Motor neuron (in vitro differentiated cells): ENCODE results near the gene PDE8B. TPM values are rescaled to one million over a fixed set of nuclear protein-coding genes. Genes with fewer than 3 reads are reported as not detected.

Experiments used
- ATAC-seq, 8 experiments: fragments of 200-7000 bp; cut with Tn5 transposase; replicated peaks in 6 of 8; 2 replicates each; pipeline ENCODE4 v1.8.0; 2021; ENCODE audit warnings: mild to moderate bottlenecking in 8 of 8, moderate library complexity in 8 of 8
- H3K27ac ChIP-seq, 2 donors: fragments of 250-450 bp; sonication (Bioruptor Pico); 2 replicates each; pipeline ENCODE4 v1.9.0; 2021; ENCODE audit warnings: antibody characterized with exemption in 2 of 2, mild to moderate bottlenecking in 2 of 2, moderate library complexity in 1 of 2
- H3K4me1 ChIP-seq, 2 donors: fragments of 250-450 bp; sonication (Bioruptor Pico); replicated peaks in 1 of 2; 2 replicates each; pipeline ENCODE4 v1.6.1; 2021; ENCODE audit warnings: antibody characterized with exemption in 2 of 2, mild to moderate bottlenecking in 2 of 2, moderate library complexity in 1 of 2
- H3K4me3 ChIP-seq, 5 donors: fragments of 250-450 bp; sonication (Bioruptor Pico); 2 replicates each; pipeline ENCODE4 v1.9.0; 2021; ENCODE audit warnings: antibody characterized with exemption in 5 of 5, mild to moderate bottlenecking in 5 of 5, moderate library complexity in 4 of 5
- WGBS, 10 experiments: fragments of 450-650 bp; shearing (Covaris generic); methylation state at CpG; one replicate each; pipeline ENCODE4 v1.0.0; 2022; 5-methylcytosine and 5-hydroxymethylcytosine counted together
- in situ Hi-C, 9 experiments: fragments of 400-800 bp; cut with MboI; loops; one replicate each; pipeline ENCODE4 v1.15.0; 2021; ENCODE audit warnings: low sequenced_read_pairs in 9 of 9, low pct_unique_long_range_greater_than_20kb in 2 of 9; ENCODE audit not compliant: unreplicated experiment in 9 of 9
- total RNA-seq, 8 experiments: library from RNA; unstranded; fragments of 300-600 nt; gene quantifications; 2 replicates each; pipeline versions ENCODE4 v1.2.3 to v1.2.4, GENCODE V29; 2022

Gene PDE8B
- total RNA-seq, 8 experiments from 2014 or later = 1.6 to 23.1 (median 2.8) TPM

DNA sequence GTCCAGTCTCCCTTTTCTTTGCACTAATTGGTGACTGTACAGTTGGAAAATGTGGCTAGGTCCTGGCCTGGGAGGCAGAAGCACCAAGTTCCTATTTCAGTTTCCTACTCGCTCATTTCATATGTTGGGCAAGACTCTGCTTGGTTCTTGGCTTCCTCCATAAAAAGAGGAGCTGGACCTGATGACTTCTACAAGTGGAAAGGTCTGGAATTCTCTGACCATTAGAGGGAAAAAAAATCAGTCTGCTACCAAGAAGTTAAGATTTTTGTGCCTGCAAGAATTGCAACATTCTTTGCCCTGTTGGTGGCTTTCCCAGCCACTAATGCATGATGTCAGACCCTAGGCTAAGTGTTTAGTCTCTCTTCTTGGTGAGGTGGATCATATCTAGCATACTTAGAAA lies 190.2 kb downstream of the PDE8B start:
- no peak overlapping the region for H3K4me3 ChIP-seq
- ATAC-seq = no peak
- 89 to 100% (median 100%) methylated on average over 1 of the region's 1 CpG; no CpG with 5 or more reads in 5 of the 10 experiments for WGBS, 10 experiments
- H3K4me1 ChIP-seq = peaks cover 0 to 3% of the 10 kb centered on the region in 2 donors
- H3K27ac ChIP-seq = no peak overlapping the region
- in situ Hi-C loops = no loop called here

DNA sequence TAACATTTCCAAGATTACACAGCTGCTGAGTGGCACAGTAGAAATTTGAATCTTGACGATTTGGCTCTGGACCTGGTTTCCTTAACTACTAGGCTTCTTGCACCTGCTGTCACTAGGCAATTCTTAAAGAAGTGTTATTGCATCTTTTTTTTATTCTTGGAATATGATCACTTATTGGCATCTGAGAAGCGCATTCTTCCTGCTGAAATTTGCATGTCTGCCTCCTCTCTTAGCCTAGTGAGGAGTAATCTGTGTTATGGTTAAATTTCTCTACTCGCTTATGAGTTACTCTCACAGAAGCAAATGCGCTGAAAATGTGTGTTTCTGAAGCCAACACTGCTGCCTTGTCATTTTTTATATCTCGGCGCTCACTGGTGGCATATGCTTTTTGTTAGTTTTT lies 192.3 kb downstream of the PDE8B start:
- no peak overlapping the region for H3K4me3 ChIP-seq
- H3K4me1 ChIP-seq = no peaks in the 10 kb centered on the region
- WGBS, 10 experiments = 36 to 100% (median 92%) methylated on average over 1 to 6 of the region's 6 CpGs
- no peak for ATAC-seq
- no peak overlapping the region for H3K27ac ChIP-seq
- in situ Hi-C loops = no loop called here

DNA sequence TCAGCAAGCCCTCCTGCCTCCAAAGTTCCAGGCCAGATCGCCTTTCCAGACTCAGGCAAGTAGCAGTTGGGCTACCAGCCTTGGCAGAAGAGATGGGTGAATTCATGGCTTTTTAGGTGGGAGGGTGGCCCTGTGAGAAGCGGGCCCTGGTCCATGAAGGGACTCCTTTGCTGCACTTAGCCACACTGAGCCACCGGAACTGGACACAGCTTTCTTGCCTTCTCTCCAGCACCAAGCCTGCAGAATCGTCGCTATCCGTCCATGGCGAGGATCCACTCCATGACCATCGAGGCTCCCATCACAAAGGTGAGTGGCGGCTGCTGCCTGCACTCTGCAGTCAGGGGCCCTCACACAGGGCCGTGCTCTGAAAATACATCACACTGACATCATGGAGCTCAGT lies 196.7 kb downstream of the PDE8B start:
- no peak overlapping the region for H3K27ac ChIP-seq

DNA sequence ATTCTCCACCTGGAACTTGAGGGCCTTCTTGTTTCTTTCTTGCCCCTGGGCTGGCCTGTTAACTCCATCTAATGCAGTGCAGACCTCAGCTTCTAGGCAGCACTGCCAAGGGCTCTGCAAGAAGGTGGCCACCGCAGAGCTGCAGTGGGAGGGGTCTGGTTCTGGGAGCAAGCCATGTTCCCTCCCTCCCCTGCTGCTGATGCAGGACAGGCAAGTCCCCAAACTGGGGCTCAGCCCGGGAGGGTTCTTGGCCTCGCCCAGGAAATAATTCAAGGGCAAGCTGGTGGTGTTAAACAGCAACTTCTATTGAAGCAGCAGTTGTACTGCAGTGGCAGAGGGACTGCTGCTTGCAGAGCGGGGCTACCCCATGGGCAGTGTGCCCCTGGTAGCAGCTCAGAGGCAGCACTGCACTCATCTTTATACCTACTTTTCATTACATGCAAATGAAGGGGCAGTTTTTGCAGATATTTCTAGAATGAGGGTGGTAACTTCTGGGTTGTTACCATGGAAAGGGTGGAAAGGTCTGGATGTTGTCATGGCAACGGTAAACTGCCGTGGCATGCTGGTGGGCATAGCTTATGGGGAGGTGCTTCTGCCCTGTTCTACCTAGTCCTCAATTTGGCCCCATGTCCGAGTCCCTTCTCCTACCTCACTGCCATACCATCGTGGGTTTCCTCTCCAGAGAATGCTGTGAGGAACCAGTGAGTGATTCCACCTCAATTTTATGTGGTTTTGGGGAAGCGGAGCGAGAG lies 199.6 kb downstream of the PDE8B start:
- ATAC-seq = peak in 3 of 8 experiments; percentile 14 to 78 (median 75)
- Histone ChIP-seq H3K4me3 (no peak overlapping the region), H3K27ac (no peak overlapping the region), H3K4me1 (no peaks in the 10 kb centered on the region)
- WGBS, 10 experiments = 34 to 100% (median 88%) methylated on average over 1 to 6 of the region's 10 CpGs; no CpG with 5 or more reads in 1 of the 10 experiments
- in situ Hi-C loops = no loop called here

More for the DNA sequence above, 196.7 kb downstream of the PDE8B start:
- no peak for ATAC-seq
- no peak overlapping the region for H3K4me3 ChIP-seq
- no peaks in the 10 kb centered on the region for H3K4me1 ChIP-seq
- in situ Hi-C loops = no loop called here
- WGBS, 10 experiments = 55 to 100% (median 90%) methylated on average over 1 to 4 of the region's 10 CpGs; no CpG with 5 or more reads in 7 of the 10 experiments

DNA sequence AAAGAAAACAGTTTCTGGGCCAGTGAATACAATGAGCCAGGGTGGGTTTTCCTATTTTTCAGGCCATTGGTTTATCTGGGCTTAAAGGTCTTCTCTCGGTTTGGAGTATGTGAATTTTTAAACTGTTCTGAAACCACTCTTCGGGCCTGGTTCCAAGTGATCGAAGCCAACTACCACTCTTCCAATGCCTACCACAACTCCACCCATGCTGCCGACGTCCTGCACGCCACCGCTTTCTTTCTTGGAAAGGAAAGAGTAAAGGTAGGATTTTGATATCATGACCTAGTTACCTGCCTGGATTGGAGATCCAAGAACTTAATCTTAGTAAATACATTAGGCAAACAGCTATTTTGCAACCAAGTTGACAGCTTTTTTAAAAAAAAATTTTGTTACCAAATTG lies 202.6 kb downstream of the PDE8B start:
- H3K27ac ChIP-seq = no peak overlapping the region
- no peaks in the 10 kb centered on the region for H3K4me1 ChIP-seq
- in situ Hi-C loops = no loop called here
- no peak for ATAC-seq
- no peak overlapping the region for H3K4me3 ChIP-seq
- WGBS, 10 experiments = 83 to 100% (median 94%) methylated on average over 1 to 7 of the region's 7 CpGs; no CpG with 5 or more reads in 2 of the 10 experiments

DNA sequence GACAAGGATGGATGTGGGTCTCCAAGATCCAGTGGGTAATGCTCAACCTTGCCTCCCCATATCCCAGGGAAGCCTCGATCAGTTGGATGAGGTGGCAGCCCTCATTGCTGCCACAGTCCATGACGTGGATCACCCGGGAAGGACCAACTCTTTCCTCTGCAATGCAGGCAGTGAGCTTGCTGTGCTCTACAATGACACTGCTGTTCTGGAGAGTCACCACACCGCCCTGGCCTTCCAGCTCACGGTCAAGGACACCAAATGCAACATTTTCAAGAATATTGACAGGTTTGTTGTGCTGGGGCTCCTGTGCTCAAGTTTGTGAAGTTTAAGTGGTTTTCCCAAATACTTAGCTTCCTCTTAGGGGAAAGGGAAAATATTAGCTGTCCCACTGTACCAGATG lies 207.7 kb downstream of the PDE8B start:
- H3K4me3 ChIP-seq = no peak overlapping the region
- WGBS, 10 experiments = 40 to 80% (median 74%) methylated on average over 1 to 4 of the region's 5 CpGs; no CpG with 5 or more reads in 4 of the 10 experiments
- no peak for ATAC-seq
- no peaks in the 10 kb centered on the region for H3K4me1 ChIP-seq
- no peak overlapping the region for H3K27ac ChIP-seq
- in situ Hi-C loops = no loop called here

DNA sequence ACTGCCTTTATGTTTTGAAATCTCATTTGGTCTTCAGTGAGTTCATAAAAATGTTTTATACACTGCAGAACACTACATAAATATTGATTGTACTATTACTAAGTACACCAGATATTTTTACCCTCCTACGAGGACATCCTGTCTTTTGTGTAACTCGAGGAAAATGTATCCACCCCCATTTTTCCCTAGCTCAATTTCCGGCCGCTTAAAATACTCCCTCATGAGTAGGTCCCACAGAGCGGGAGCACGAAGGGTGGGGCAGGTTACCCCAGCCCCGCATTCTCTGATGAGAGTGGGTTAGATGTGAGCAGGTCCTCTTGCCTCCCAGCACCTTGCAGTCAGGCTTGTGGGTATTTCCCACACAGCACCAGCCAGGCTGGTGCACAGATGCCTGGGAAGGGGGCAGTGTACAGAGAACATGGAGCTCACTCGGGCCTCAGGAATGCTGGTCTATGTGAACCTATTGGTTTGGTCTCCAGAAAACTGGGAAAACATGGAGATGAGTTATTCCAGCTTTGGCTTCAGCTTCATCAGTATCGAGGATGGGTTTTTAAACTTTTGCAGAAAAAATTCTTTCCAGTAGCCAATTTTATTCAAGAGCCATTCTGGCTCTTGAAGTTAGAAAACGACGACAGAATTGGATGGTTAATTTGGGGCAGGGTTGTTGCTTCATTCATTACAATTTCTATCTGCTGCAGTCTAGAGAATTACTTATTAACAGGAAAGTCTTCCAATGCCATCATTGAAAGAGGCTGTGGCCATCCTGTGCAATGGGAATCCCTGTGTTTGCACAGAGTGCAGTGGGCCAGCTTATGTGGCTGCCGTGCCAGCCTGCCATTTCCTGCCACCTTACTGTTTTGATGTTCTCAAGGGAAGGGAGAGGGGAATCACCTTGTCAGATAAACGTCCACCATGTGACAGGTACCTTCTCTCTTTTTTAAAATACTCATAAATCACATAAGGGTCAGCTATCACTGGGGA lies 208.4 kb downstream of the PDE8B start:
- H3K4me1 ChIP-seq = no peaks in the 10 kb centered on the region
- in situ Hi-C loops = no loop called here
- no peak overlapping the region for H3K4me3 ChIP-seq
- H3K27ac ChIP-seq = no peak overlapping the region
- 0 to 100% (median 80%) methylated on average over 1 to 12 of the region's 13 CpGs; no CpG with 5 or more reads in 2 of the 10 experiments for WGBS, 10 experiments
- ATAC-seq = no peak

DNA sequence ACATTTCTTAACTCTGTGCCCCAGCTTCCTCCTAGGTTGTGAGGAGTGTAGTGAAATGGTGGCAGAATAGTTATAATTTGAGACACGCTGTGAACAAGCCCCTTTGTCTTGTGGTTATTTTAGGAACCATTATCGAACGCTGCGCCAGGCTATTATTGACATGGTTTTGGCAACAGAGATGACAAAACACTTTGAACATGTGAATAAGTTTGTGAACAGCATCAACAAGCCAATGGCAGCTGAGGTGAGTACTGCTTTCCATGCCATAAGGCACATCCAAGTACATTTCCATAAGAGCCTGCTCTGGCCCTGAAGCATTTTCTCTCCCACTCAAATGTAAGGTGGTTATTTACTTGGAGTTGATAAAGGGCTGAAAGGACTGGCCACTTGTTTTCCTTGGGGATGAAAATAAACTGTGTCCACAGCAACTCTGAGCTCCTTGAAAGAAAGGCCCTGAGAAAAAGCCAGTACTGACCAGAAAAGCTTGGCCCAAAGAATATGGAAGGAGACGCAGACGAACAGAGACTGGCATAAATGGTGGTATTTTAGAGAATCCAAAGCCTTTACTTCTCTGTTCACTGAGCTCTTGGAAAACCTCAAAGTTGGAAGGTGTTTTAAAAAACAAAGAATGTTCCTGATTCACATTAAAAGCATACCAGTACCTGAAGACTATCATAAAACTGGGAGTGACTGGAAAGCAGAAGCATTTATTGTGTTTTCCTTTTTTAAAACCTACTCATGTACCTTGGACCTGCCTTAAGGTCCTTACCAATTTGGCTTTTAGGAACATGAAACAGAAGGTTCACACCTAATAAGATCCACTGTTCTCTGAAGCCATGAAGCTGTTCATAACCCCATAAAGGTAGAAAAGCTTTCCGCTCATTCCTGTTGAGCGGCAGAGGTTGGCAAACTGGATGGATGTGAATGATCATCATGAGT lies 209.4 kb downstream of the PDE8B start:
- 89 to 100% (median 97%) methylated on average over 2 to 7 of the region's 8 CpGs for WGBS, 10 experiments
- no peak overlapping the region for H3K4me3 ChIP-seq
- no peak overlapping the region for H3K27ac ChIP-seq
- no peaks in the 10 kb centered on the region for H3K4me1 ChIP-seq
- in situ Hi-C loops = no loop called here
- ATAC-seq = peak in 1 of 8 experiments; percentile 32

DNA sequence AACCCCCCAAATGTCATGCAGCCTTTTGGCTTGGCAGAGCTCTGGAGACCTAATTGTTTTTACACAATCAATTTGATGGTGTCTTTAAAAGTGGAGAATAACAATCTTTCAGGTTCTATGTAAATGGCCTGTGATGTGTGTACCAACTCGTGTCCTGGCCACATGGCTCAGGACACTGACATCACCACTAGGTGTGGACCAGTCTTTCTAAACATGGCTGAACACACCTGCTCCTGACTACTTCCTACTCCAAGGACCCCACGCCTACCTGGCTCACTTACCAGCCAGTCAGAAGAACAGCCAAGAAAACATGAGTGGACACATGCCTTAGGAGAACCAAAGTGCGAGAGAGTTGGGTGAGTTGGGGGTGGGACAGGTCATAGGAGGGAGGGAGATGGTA lies 210.5 kb downstream of the PDE8B start:
- no peak for ATAC-seq
- in situ Hi-C loops = no loop called here
- H3K4me3 ChIP-seq = no peak overlapping the region
- no peak overlapping the region for H3K27ac ChIP-seq
- WGBS, 10 experiments = 33 to 100% (median 72%) methylated on average over 1 to 3 of the region's 3 CpGs; no CpG with 5 or more reads in 3 of the 10 experiments
- H3K4me1 ChIP-seq = no peaks in the 10 kb centered on the region

DNA sequence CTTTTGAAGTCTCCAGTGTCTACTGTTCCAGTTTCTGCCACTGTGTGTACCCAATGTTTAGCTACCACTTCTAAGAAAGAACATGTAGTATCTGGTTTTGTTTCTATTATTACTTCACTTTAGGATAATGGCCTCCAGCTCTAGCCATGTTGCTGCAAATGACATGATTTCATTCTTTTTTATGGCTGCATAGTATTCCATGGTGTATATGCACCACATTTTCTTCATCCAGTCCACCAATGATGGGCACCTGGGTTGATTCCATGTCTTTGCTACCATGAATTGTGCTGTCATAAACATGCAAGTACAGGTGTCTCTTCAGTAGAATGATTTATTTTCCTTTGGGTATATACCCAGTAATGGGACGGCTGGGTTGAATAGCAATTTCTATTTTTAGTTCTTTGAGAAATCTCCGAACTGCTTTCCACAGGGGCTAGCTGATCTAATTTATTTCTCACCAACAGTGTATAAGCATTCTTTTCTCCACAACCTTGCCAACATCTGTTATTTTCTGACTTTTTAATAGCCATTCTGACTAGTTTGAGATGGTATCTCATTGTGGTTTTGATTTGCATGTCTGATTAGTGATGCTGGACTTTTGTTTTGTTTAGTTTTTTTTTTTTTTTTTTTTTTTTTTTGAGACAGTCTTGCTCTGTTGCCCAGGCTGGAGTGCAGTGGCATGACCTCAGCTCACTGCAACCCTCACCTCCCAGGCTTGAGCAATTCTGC lies 212.7 kb downstream of the PDE8B start:
- Histone ChIP-seq H3K4me3 (no peak overlapping the region), H3K4me1 (peaks cover 0 to 4% of the 10 kb centered on the region in 2 donors), H3K27ac (no peak overlapping the region)
- WGBS, 10 experiments = 15 to 100% (median 83%) methylated on average over 1 to 2 of the region's 2 CpGs; no CpG with 5 or more reads in 2 of the 10 experiments
- in situ Hi-C loops = no loop called here
- ATAC-seq = no peak

DNA sequence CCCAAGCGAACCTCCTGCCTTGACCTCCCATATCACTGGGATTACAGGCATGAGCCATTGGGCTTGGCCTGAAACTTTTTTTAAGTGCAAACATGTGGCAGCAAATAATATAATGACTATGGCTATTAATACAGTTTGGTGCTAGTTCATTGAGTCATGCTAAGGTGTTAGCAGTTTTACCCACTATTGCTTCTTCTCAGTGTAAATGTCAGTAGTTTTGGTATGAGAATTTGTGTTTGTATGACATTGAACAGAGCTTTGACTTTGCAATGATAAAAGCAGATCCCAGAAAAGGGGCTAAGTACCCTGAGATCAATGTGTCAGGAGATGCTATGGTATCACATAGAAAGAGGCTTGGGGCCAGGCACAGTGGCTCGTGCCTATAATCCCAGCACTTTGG lies 214.4 kb downstream of the PDE8B start:
- peaks cover 0 to 4% of the 10 kb centered on the region in 2 donors for H3K4me1 ChIP-seq
- no peak overlapping the region for H3K27ac ChIP-seq
- no peak overlapping the region for H3K4me3 ChIP-seq
- WGBS, 10 experiments = 0 to 100% (median 83%) methylated on average over 1 to 2 of the region's 2 CpGs; no CpG with 5 or more reads in 3 of the 10 experiments
- no peak for ATAC-seq
- in situ Hi-C loops = no loop called here

DNA sequence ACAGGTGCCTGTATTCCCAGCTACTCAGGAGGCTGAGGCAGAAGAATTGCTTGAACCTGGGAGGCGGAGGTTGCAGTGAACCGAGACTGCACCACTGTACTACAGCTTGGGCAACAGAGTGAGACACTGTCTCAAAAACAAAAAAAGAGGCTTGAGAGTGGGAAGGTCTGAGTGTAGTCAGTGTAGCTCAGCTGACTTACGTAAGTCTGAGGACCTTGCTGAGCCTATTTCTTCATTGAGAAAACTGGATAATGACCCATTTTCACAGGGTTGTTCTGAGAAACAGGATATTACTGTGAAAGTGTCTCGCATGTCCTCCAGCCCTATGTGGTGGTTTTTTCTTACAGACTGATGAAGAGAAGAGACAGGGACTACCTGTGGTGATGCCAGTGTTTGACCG lies 214.9 kb downstream of the PDE8B start:
- Histone ChIP-seq H3K27ac (no peak overlapping the region), H3K4me3 (no peak overlapping the region), H3K4me1 (peaks cover 0 to 4% of the 10 kb centered on the region in 2 donors)
- in situ Hi-C loops = no loop called here
- WGBS, 10 experiments = 85 to 100% (median 93%) methylated on average over 2 to 5 of the region's 5 CpGs; no CpG with 5 or more reads in 2 of the 10 experiments
- no peak for ATAC-seq
